ENCODE results near the gene PSMC3IP. TPM values are rescaled to one million over a fixed set of nuclear protein-coding genes. Genes with fewer than 3 reads are reported as not detected.
A peak's percentile ranks its signal among the peaks of the same experiment; 100 is the strongest.
"Not testable (repeated sequence)": the region's sequence is repeated elsewhere in the genome, so short reads cannot be mapped to it uniquely, and the experiment has no call there.

PSMC3IP gene
- total RNA-seq, 2 experiments from 2014 or later: 2.6 to 3.4 TPM

- Mint-ChIP-seq H3K27ac (no peak overlapping the region), H3K4me1 (ENCODE audit: low read depth) (peaks cover 16% of the 10 kb centered on the region), H3K9me3 (no peaks in the 10 kb centered on the region), H3K4me3 (peak overlapping the region; percentile 35), H3K27me3 (no peaks in the 10 kb centered on the region), H3K36me3 (ENCODE audit: low read depth) (no peaks in the 10 kb centered on the region)
- peak overlapping the region; percentile 26 for H3K4me3 ChIP-seq (ENCODE audit: low read length)
- H3K4me1 ChIP-seq (ENCODE audit: insufficient read depth, low read length): peaks cover 21% of the 10 kb centered on the region
- DNase-seq (peak; percentile 67 to 92 (median 80)), ATAC-seq (ENCODE audit: poor library complexity) (peak; percentile 97)
- intact Hi-C loops (cut with DNase I, micrococcal nuclease): loop anchor here in 1 of 2 experiments (1.0 kb wide), 1 partner anchor 28 kb away; no protein-coding TSS in a partner anchor
- H3K36me3 ChIP-seq (ENCODE audit: insufficient read depth, low read length): peaks cover 3% of the 10 kb centered on the region
- no peaks in the 10 kb centered on the region for H3K9me3 ChIP-seq (ENCODE audit: control insufficient read depth in 1 of 2, insufficient read depth in 1 of 2, low read length in 2 of 2)
- POLR2A ChIA-PET: interaction anchor here (0.6 to 2.1 kb wide), 9 partner anchors 11 to 61 kb away, joined by 3 to 20 read pairs (median 4); partner anchors contain the start of genes NAGLU, PSMC3IP, RETREG3 and TUBG1
- H3K27ac ChIP-seq (ENCODE audit: low read depth in 1 of 2, low read length in 2 of 2): no peak overlapping the region
- H3K27me3 ChIP-seq (ENCODE audit: control insufficient read depth in 1 of 2, insufficient read depth in 2 of 2, low read length in 2 of 2): no peaks in the 10 kb centered on the region
- CTCF ChIA-PET: interaction anchor here (0.6 to 1.2 kb wide), 6 partner anchors 11 to 449 kb away, joined by 3 to 5 read pairs (median 3); partner anchors contain the start of gene RPL27
- TF ChIP-seq CTCF (IDR thresholded peaks at IDR 0.05): peak; percentile 62
These were observed 29.3 kb downstream of the PSMC3IP start for GRCh38 chr17:42548070-42548837.

GRCh38 chr17:42547698-42548069 is 29.8 kb downstream of the PSMC3IP start:
- intact Hi-C loops (cut with DNase I, micrococcal nuclease): loop anchor here in 1 of 2 experiments (1.0 kb wide), 1 partner anchor 29 kb away; no protein-coding TSS in a partner anchor
- Histone ChIP-seq H3K27ac (ENCODE audit: low read depth in 1 of 2, low read length in 2 of 2) (no peak overlapping the region), H3K36me3 (ENCODE audit: insufficient read depth, low read length) (peaks cover 6% of the 10 kb centered on the region), H3K4me3 (ENCODE audit: low read length) (no peak overlapping the region), H3K4me1 (ENCODE audit: insufficient read depth, low read length) (peaks cover 20% of the 10 kb centered on the region), H3K9me3 (ENCODE audit: control insufficient read depth in 1 of 2, insufficient read depth in 1 of 2, low read length in 2 of 2) (no peaks in the 10 kb centered on the region), H3K27me3 (ENCODE audit: control insufficient read depth in 1 of 2, insufficient read depth in 2 of 2, low read length in 2 of 2) (no peaks in the 10 kb centered on the region)
- no peak overlapping the region for H3K27ac Mint-ChIP-seq
- POLR2A ChIA-PET: interaction anchor here (0.8 to 2.1 kb wide), 8 partner anchors 10 to 62 kb away, joined by 3 to 20 read pairs (median 5); partner anchors contain the start of genes NAGLU, PSMC3IP, RETREG3 and TUBG1
- H3K27me3 Mint-ChIP-seq: no peaks in the 10 kb centered on the region
- no peaks in the 10 kb centered on the region for H3K36me3 Mint-ChIP-seq (ENCODE audit: low read depth)
- DNase-seq: no peak
- TF ChIP-seq CTCF (IDR thresholded peaks at IDR 0.05): no peak
- CTCF ChIA-PET: interaction anchor here (1.0 kb wide), 1 partner anchor 450 kb away, joined by 4 read pairs; the partner anchor contains the start of gene RPL27
- no peak for ATAC-seq (ENCODE audit: poor library complexity)
- H3K9me3 Mint-ChIP-seq: no peaks in the 10 kb centered on the region
- H3K4me3 Mint-ChIP-seq: no peak overlapping the region
- H3K4me1 Mint-ChIP-seq (ENCODE audit: low read depth): peaks cover 14% of the 10 kb centered on the region

- H3K36me3 ChIP-seq (ENCODE audit: insufficient read depth, low read length): peaks cover 7% of the 10 kb centered on the region
- no peak overlapping the region for H3K4me3 ChIP-seq (ENCODE audit: low read length)
- H3K4me1 Mint-ChIP-seq (ENCODE audit: low read depth): peaks cover 12% of the 10 kb centered on the region
- peaks cover 20% of the 10 kb centered on the region for H3K4me1 ChIP-seq (ENCODE audit: insufficient read depth, low read length)
- CTCF ChIA-PET: no interaction called here
- H3K9me3 ChIP-seq (ENCODE audit: control insufficient read depth in 1 of 2, insufficient read depth in 1 of 2, low read length in 2 of 2): no peaks in the 10 kb centered on the region
- H3K4me3 Mint-ChIP-seq: no peak overlapping the region
- no peaks in the 10 kb centered on the region for H3K36me3 Mint-ChIP-seq (ENCODE audit: low read depth)
- TF ChIP-seq CTCF (IDR thresholded peaks at IDR 0.05): no peak
- H3K27ac Mint-ChIP-seq: no peak overlapping the region
- ATAC-seq (ENCODE audit: poor library complexity) (no peak), DNase-seq (no peak)
- intact Hi-C loops (cut with DNase I, micrococcal nuclease): no loop called here
- no peaks in the 10 kb centered on the region for H3K27me3 ChIP-seq (ENCODE audit: control insufficient read depth in 1 of 2, insufficient read depth in 2 of 2, low read length in 2 of 2)
- POLR2A ChIA-PET: interaction anchor here (1.6 to 2.1 kb wide), 3 partner anchors 10 to 31 kb away, joined by 6 to 20 read pairs (median 9); partner anchors contain the start of genes NAGLU and PSMC3IP
- no peaks in the 10 kb centered on the region for H3K9me3 Mint-ChIP-seq
- no peak overlapping the region for H3K27ac ChIP-seq (ENCODE audit: low read depth in 1 of 2, low read length in 2 of 2)
- no peaks in the 10 kb centered on the region for H3K27me3 Mint-ChIP-seq
These were observed 30.5 kb downstream of the PSMC3IP start for GRCh38 chr17:42547001-42547461.

GRCh38 chr17:42545755-42546505 is 31.6 kb downstream of the PSMC3IP start:
- H3K27ac Mint-ChIP-seq; DNase-seq; intact Hi-C loops (cut with DNase I, micrococcal nuclease); H3K9me3 ChIP-seq (ENCODE audit: control insufficient read depth in 1 of 2, insufficient read depth in 1 of 2, low read length in 2 of 2); H3K27ac ChIP-seq (ENCODE audit: low read depth in 1 of 2, low read length in 2 of 2); POLR2A ChIA-PET; H3K36me3 Mint-ChIP-seq (ENCODE audit: low read depth); H3K27me3 ChIP-seq (ENCODE audit: control insufficient read depth in 1 of 2, insufficient read depth in 2 of 2, low read length in 2 of 2); H3K36me3 ChIP-seq (ENCODE audit: insufficient read depth, low read length); H3K4me3 Mint-ChIP-seq; ATAC-seq (ENCODE audit: poor library complexity); H3K9me3 Mint-ChIP-seq; H3K27me3 Mint-ChIP-seq; H3K4me3 ChIP-seq (ENCODE audit: low read length); CTCF ChIA-PET: not testable (repeated sequence)
- H3K4me1 Mint-ChIP-seq (ENCODE audit: low read depth): peaks cover 16% of the 10 kb centered on the region
- H3K4me1 ChIP-seq (ENCODE audit: insufficient read depth, low read length): peaks cover 29% of the 10 kb centered on the region

Data from CD4-positive, alpha-beta T cell (primary cell).